HG03159 (cell line): ENCODE results near the gene NANOG.
"Not testable (repeated sequence)": the region's sequence is repeated elsewhere in the genome, so short reads cannot be mapped to it uniquely, and the experiment has no call there.

Experiments
- ATAC-seq: cut with Tn5 transposase; IDR thresholded peaks from one replicate; pipeline ENCODE4 v1.9.1; 2021; ENCODE audit warnings: mild to moderate bottlenecking, moderate library complexity; ENCODE audit not compliant: unreplicated experiment

Gene NANOG

GRCh38 chr12:7798750-7799308 lies 9.6 kb downstream of the NANOG start:
- not testable (repeated sequence) for ATAC-seq

- ATAC-seq = no peak
Observed at GRCh38 chr12:7801460-7801859, 12.3 kb downstream of the NANOG start.

GRCh38 chr12:7806319-7806718 lies 17.1 kb downstream of the NANOG start:
- ATAC-seq = not testable (repeated sequence)

- peak; percentile 63 for ATAC-seq
Observed at GRCh38 chr12:7806863-7807487, 17.8 kb downstream of the NANOG start.

- ATAC-seq = not testable (repeated sequence)
Observed at GRCh38 chr12:7825754-7826153, 36.6 kb downstream of the NANOG start.

- not testable (repeated sequence) for ATAC-seq
Observed at GRCh38 chr12:7829737-7830136, 40.5 kb downstream of the NANOG start.

- no peak for ATAC-seq
Observed at GRCh38 chr12:7832059-7832696, 43.0 kb downstream of the NANOG start.

GRCh38 chr12:7833201-7833600 lies 44.0 kb downstream of the NANOG start:
- ATAC-seq = not testable (repeated sequence)

- no peak for ATAC-seq
Observed at GRCh38 chr12:7833831-7834230, 44.6 kb downstream of the NANOG start.

- no peak for ATAC-seq
Observed at GRCh38 chr12:7834701-7835100, 45.5 kb downstream of the NANOG start.

GRCh38 chr12:7835116-7835515 lies 45.9 kb downstream of the NANOG start:
- ATAC-seq = no peak

GRCh38 chr12:7835766-7836165 lies 46.6 kb downstream of the NANOG start:
- ATAC-seq = no peak

- no peak for ATAC-seq
Observed at GRCh38 chr12:7837366-7837765, 48.2 kb downstream of the NANOG start.

- not testable (repeated sequence) for ATAC-seq
Observed at GRCh38 chr12:7839226-7839625, 50.0 kb downstream of the NANOG start.

GRCh38 chr12:7839848-7840247 lies 50.6 kb downstream of the NANOG start:
- not testable (repeated sequence) for ATAC-seq

- not testable (repeated sequence) for ATAC-seq
Observed at GRCh38 chr12:7842444-7842843, 53.2 kb downstream of the NANOG start.

GRCh38 chr12:7843149-7843548 lies 53.9 kb downstream of the NANOG start:
- not testable (repeated sequence) for ATAC-seq

GRCh38 chr12:7843583-7843982 lies 54.4 kb downstream of the NANOG start:
- not testable (repeated sequence) for ATAC-seq

- no peak for ATAC-seq
Observed at GRCh38 chr12:7844116-7844515, 54.9 kb downstream of the NANOG start.

- ATAC-seq = not testable (repeated sequence)
Observed at GRCh38 chr12:7847226-7848097, 58.3 kb downstream of the NANOG start.

- ATAC-seq = not testable (repeated sequence)
Observed at GRCh38 chr12:7848098-7848422, 58.9 kb downstream of the NANOG start.
